G401.6 (cell line): ENCODE results near the gene KLK7.
"Not testable (repeated sequence)": the region's sequence is repeated elsewhere in the genome, so short reads cannot be mapped to it uniquely, and the experiment has no call there.

Source experiments
- FAIRE-seq: peaks from 2 replicates; lab custom pipeline; 2012; peaks lifted over from hg19 to GRCh38; lab: Jason Lieb, UNC

Gene KLK7

GRCh38 chr19:50975766-50976165 lies 8.0 kb downstream of the KLK7 start:
- no peak for FAIRE-seq

- no peak for FAIRE-seq
Measured at GRCh38 chr19:50974702-50975556, 8.8 kb downstream of the KLK7 start.

- FAIRE-seq, result no peak
Measured at GRCh38 chr19:50972795-50973376, 10.8 kb downstream of the KLK7 start.

- not testable (repeated sequence) for FAIRE-seq
Measured at GRCh38 chr19:50969810-50970209, 13.9 kb downstream of the KLK7 start.

GRCh38 chr19:50969413-50969760 lies 14.3 kb downstream of the KLK7 start, which contains the start of gene KLK6:
Gene KLK6, minus strand, starts transcription at chr19:50969591. Its CDS starts 1,487 bp downstream, at chr19:50968104.
- no peak for FAIRE-seq

- no peak for FAIRE-seq
Measured at GRCh38 chr19:50968716-50969412, 14.9 kb downstream of the KLK7 start.

- no peak for FAIRE-seq
Measured at GRCh38 chr19:50967929-50968715, 15.6 kb downstream of the KLK7 start.

GRCh38 chr19:50964266-50964665 lies 19.5 kb downstream of the KLK7 start:
- no peak for FAIRE-seq

- FAIRE-seq, result no peak
Measured at GRCh38 chr19:50963381-50963780, 20.3 kb downstream of the KLK7 start.

GRCh38 chr19:50962245-50962644 lies 21.5 kb downstream of the KLK7 start:
- no peak for FAIRE-seq

GRCh38 chr19:50959731-50960500 lies 23.8 kb downstream of the KLK7 start:
- no peak for FAIRE-seq

- FAIRE-seq, result no peak
Measured at GRCh38 chr19:50957587-50957986, 26.1 kb downstream of the KLK7 start.

- no peak for FAIRE-seq
Measured at GRCh38 chr19:50952910-50953309, 30.8 kb downstream of the KLK7 start, which contains the start of gene KLK5. Gene KLK5, minus strand, starts transcription at chr19:50953038. Its CDS starts 381 bp downstream, at chr19:50952657.

- FAIRE-seq, result no peak
Measured at GRCh38 chr19:50949861-50950260, 33.9 kb downstream of the KLK7 start.

- no peak for FAIRE-seq
Measured at GRCh38 chr19:50947123-50947522, 36.6 kb downstream of the KLK7 start.

GRCh38 chr19:50944795-50945194 lies 38.9 kb downstream of the KLK7 start:
- no peak for FAIRE-seq

GRCh38 chr19:50943074-50943828 lies 40.5 kb downstream of the KLK7 start:
- FAIRE-seq, result no peak

GRCh38 chr19:50939596-50939995 lies 44.1 kb downstream of the KLK7 start:
- no peak for FAIRE-seq

GRCh38 chr19:50933640-50934039 lies 50.1 kb downstream of the KLK7 start:
- no peak for FAIRE-seq

- FAIRE-seq, result no peak
Measured at GRCh38 chr19:50932690-50933083, 51.0 kb downstream of the KLK7 start.
